GM23338 (cell line): Measurements from ENCODE around the gene CD93. TPM values are rescaled to one million over a fixed set of nuclear protein-coding genes. Genes with fewer than 3 reads are reported as not detected.

Source experiments
- ATAC-seq: fragments of 200-7000 bp; cut with Tn5 transposase; 3 replicates; pipeline ENCODE4 v1.9.1; 2020
- DNase-seq: peaks from one replicate; pipeline ENCODE4 v3.0.0-alpha.2; 2015; ENCODE audit warnings: low spot score
- H2AFZ ChIP-seq: fragments of 200-600 bp; sonication (generic); 2 replicates; pipeline ENCODE4 v1.8.0; 2016; ENCODE audit warnings: antibody characterized with exemption, mild to moderate bottlenecking, moderate library complexity
- H3F3A ChIP-seq: fragments of 200-600 bp; sonication (generic); replicated peaks from 2 replicates; pipeline ENCODE4 v1.8.0; 2017; ENCODE audit warnings: antibody characterized with exemption, mixed run types, low read depth
- H3K27ac ChIP-seq: fragments of 200-600 bp; sonication (generic); 2 replicates; pipeline ENCODE4 v1.6.1; 2016; ENCODE audit warnings: low read depth
- H3K27me3 ChIP-seq: fragments of 200-600 bp; sonication (generic); 2 replicates; pipeline ENCODE4 v1.8.0; 2016; ENCODE audit warnings: mild to moderate bottlenecking, mixed run types, moderate library complexity; ENCODE audit not compliant: insufficient read depth
- H3K36me3 ChIP-seq: fragments of 200-600 bp; sonication (generic); 2 replicates; pipeline ENCODE4 v1.8.0; 2016; ENCODE audit warnings: mild to moderate bottlenecking; ENCODE audit not compliant: insufficient read depth
- H3K4me1 ChIP-seq: fragments of 200-600 bp; sonication (generic); 2 replicates; pipeline ENCODE4 v1.8.0; 2016; ENCODE audit warnings: mild to moderate bottlenecking, moderate library complexity; ENCODE audit not compliant: insufficient read depth
- H3K4me2 ChIP-seq: fragments of 200-600 bp; sonication (generic); 2 replicates; pipeline ENCODE4 v1.7.1; 2017; ENCODE audit warnings: mixed run types
- H3K4me3 ChIP-seq: fragments of 200-600 bp; sonication (generic); 2 replicates; pipeline ENCODE4 v1.6.1; 2016; ENCODE audit warnings: mixed run types
- H3K79me2 ChIP-seq: fragments of 200-600 bp; sonication (generic); replicated peaks from 2 replicates; pipeline ENCODE4 v1.8.0; 2017; ENCODE audit warnings: mild to moderate bottlenecking; ENCODE audit not compliant: insufficient read depth
- H3K9me2 ChIP-seq: fragments of 200-600 bp; sonication (generic); 2 replicates; pipeline ENCODE4 v1.8.0; 2017; ENCODE audit not compliant: insufficient read depth
- H4K20me1 ChIP-seq: fragments of 200-600 bp; sonication (generic); replicated peaks from 2 replicates; pipeline ENCODE4 v1.8.0; 2017; ENCODE audit warnings: mild to moderate bottlenecking; ENCODE audit not compliant: insufficient read depth
- H3K27ac Mint-ChIP-seq: 2 replicates; pipeline ENCODE4 v1.8.0; 2020; ENCODE audit warnings: inconsistent platforms, mild to moderate bottlenecking, moderate library complexity, mixed read lengths
- H3K27me3 Mint-ChIP-seq: 3 replicates; pipeline ENCODE4 v1.8.0; 2022; ENCODE audit warnings: low read depth, mild to moderate bottlenecking, moderate library complexity, mixed read lengths, inconsistent platforms; ENCODE audit not compliant: insufficient read depth, poor library complexity
- H3K36me3 Mint-ChIP-seq: 3 replicates; pipeline ENCODE4 v1.8.0; 2021; ENCODE audit warnings: low read depth, mild to moderate bottlenecking, inconsistent platforms, moderate library complexity, mixed read lengths
- H3K4me1 Mint-ChIP-seq: 3 replicates; pipeline ENCODE4 v1.8.0; 2020; ENCODE audit warnings: mild to moderate bottlenecking, inconsistent platforms, mixed read lengths
- H3K4me3 Mint-ChIP-seq: 3 replicates; pipeline ENCODE4 v1.8.0; 2021; ENCODE audit warnings: moderate library complexity, mild to moderate bottlenecking, inconsistent platforms, mixed read lengths
- H3K9me3 Mint-ChIP-seq: 3 replicates; pipeline ENCODE4 v1.8.0; 2020; ENCODE audit warnings: moderate library complexity, mild to moderate bottlenecking, inconsistent platforms, mixed read lengths
- EZH2 ChIP-seq: fragments of 200-600 bp; sonication (generic); IDR thresholded peaks from one replicate; pipeline ENCODE4 v1.8.0; 2017; ENCODE audit warnings: antibody characterized with exemption, mild to moderate bottlenecking, low read depth; ENCODE audit not compliant: unreplicated experiment
- EZH2phosphoT487 ChIP-seq: fragments of 200-600 bp; sonication (generic); IDR thresholded peaks from one replicate; pipeline ENCODE4 v1.8.1; 2018; ENCODE audit warnings: antibody characterized with exemption; ENCODE audit not compliant: unreplicated experiment
- JUNB ChIP-seq: IDR thresholded peaks from one replicate; pipeline ENCODE4 v1.6.1; 2016; ENCODE audit warnings: antibody characterized with exemption; ENCODE audit not compliant: unreplicated experiment
- NANOG ChIP-seq: IDR thresholded peaks from 2 replicates; pipeline ENCODE4 v1.6.1; 2016; ENCODE audit warnings: antibody characterized with exemption, borderline replicate concordance
- POLR2AphosphoS5 ChIP-seq: IDR thresholded peaks from 2 replicates; pipeline ENCODE4 v1.6.1; 2016; ENCODE audit warnings: antibody characterized with exemption, low read depth
- REST ChIP-seq: IDR thresholded peaks from one replicate; pipeline ENCODE4 v1.6.1; 2018; ENCODE audit warnings: antibody characterized with exemption; ENCODE audit not compliant: unreplicated experiment
- STAT1 ChIP-seq: IDR thresholded peaks from one replicate; pipeline ENCODE4 v1.6.1; 2016; ENCODE audit warnings: antibody characterized with exemption; ENCODE audit not compliant: unreplicated experiment
- ZNF331 ChIP-seq: fragments of 250-450 bp; sonication (Bioruptor Pico); IDR thresholded peaks from 2 replicates; pipeline ENCODE4 v1.5.0; 2020; ENCODE audit warnings: low read depth, mild to moderate bottlenecking, moderate library complexity
- polyA plus RNA-seq: library from polyadenylated mRNA; unstranded; fragments of >200 nt; fragmentation: Nextera tagmentation; extraction: Ambion mirVana; gene quantifications from 2 replicates; pipeline ENCODE4 v1.2.1, GENCODE V29; 2016
- total RNA-seq: library from RNA; depleted of rRNA; stranded (reverse); fragments of >200 nt; shearing (Covaris generic); gene quantifications from 2 replicates; pipeline ENCODE4 v1.2.3, GENCODE V29; 2014
- TF ChIP-seq, protein P1 (sequence below), 2 experiments: fragments of 200-600 bp in 1 of 2; sonication (generic) in 1 of 2; conservative IDR thresholded peaks; 2 replicates each; pipeline versions ENCODE4 v1.5.1 to v1.6.1; 2016 to 2017; ENCODE audit warnings: antibody characterized with exemption in 2 of 2, low read depth in 2 of 2, mild to moderate bottlenecking in 2 of 2, moderate library complexity in 1 of 2

CD93 gene
- total and polyA plus RNA-seq, 2 experiments from 2014 or later: 0.03 TPM; not detected in 1

DNA sequence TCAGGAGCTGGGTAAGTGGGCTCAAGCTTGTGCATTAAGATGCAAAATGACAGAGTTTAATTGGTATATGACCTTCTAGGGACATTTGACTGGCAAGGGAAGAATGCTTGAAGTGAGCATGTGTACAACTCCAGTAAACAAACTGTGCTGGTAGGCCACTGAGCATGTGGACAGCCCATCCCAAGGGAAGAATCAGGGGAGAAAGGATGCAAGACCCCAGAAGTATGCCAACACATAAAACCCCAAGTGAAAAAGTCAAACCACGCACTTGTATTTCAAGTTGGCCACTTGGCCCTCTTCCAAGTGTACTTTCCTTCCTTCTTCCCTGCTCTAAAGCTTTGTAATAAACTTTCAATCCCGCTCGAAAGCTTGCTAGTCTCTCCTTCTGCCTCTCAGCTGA, 26.3 kb downstream of the CD93 start:
- H3K36me3 Mint-ChIP-seq: no peaks in the 10 kb centered on the region
- peaks cover 24% of the 10 kb centered on the region for H3K4me1 Mint-ChIP-seq
- no peak for TF ChIP-seq ZNF331
- no peak for TF ChIP-seq JUNB
- no peak for TF ChIP-seq REST
- TF ChIP-seq, protein P1, sequence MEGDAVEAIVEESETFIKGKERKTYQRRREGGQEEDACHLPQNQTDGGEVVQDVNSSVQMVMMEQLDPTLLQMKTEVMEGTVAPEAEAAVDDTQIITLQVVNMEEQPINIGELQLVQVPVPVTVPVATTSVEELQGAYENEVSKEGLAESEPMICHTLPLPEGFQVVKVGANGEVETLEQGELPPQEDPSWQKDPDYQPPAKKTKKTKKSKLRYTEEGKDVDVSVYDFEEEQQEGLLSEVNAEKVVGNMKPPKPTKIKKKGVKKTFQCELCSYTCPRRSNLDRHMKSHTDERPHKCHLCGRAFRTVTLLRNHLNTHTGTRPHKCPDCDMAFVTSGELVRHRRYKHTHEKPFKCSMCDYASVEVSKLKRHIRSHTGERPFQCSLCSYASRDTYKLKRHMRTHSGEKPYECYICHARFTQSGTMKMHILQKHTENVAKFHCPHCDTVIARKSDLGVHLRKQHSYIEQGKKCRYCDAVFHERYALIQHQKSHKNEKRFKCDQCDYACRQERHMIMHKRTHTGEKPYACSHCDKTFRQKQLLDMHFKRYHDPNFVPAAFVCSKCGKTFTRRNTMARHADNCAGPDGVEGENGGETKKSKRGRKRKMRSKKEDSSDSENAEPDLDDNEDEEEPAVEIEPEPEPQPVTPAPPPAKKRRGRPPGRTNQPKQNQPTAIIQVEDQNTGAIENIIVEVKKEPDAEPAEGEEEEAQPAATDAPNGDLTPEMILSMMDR (conservative IDR thresholded peaks at IDR 0.05; ENCODE audit: low read depth in 2 of 2): no peak
- peaks cover 15% of the 10 kb centered on the region for H3K9me2 ChIP-seq
- H3F3A ChIP-seq: no peaks in the 10 kb centered on the region
- H3K4me2 ChIP-seq: no peak overlapping the region
- no peak for ATAC-seq
- H3K27ac Mint-ChIP-seq: no peak overlapping the region
- H3K9me3 Mint-ChIP-seq: 0 out of 3 replicates have a peak, but pooled peaks cover 3% of the 10 kb centered on the region
- no peak overlapping the region for H2AFZ ChIP-seq
- no peaks in the 10 kb centered on the region for H3K27me3 ChIP-seq
- H3K27me3 Mint-ChIP-seq: peaks cover 2% of the 10 kb centered on the region
- H3K79me2 ChIP-seq: no peaks in the 10 kb centered on the region
- no peak overlapping the region for H3K4me3 ChIP-seq
- H3K27ac ChIP-seq: no peak overlapping the region
- no peak for DNase-seq
- H3K36me3 ChIP-seq: no peaks in the 10 kb centered on the region
- no peaks in the 10 kb centered on the region for H4K20me1 ChIP-seq
- no peak overlapping the region for H3K4me3 Mint-ChIP-seq
- peaks cover 24% of the 10 kb centered on the region for H3K4me1 ChIP-seq

DNA sequence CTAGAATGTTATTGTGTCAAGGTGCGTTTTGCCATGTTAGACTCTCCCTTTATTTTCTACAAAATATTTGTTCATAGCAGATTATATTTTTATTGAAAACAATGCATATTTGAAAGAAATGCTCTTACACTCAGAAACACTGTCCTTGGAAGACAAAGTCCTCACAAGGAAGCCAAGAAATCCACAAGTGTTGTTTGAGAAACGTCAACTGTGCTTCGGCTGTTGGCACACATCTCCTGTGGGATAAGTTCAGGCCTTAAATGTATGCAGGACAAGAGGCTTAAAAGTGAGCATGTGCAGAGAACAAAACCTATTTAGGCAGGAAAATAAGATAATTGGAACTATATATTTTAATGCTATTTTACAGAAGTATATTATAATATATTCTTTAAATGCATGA, 27.1 kb downstream of the CD93 start:
- Histone ChIP-seq H3K79me2 (no peaks in the 10 kb centered on the region), H3K4me2 (no peak overlapping the region), H3K27me3 (no peaks in the 10 kb centered on the region), H3K36me3 (no peaks in the 10 kb centered on the region), H2AFZ (0 out of 2 replicates have a peak overlapping the region, but pooled peaks have one; percentile 13), H3K27ac (no peak overlapping the region), H3K4me1 (peaks cover 23% of the 10 kb centered on the region), H4K20me1 (no peaks in the 10 kb centered on the region), H3F3A (no peaks in the 10 kb centered on the region), H3K9me2 (peaks cover 10% of the 10 kb centered on the region), H3K4me3 (no peak overlapping the region)
- no peaks in the 10 kb centered on the region for H3K36me3 Mint-ChIP-seq
- no peak overlapping the region for H3K4me3 Mint-ChIP-seq
- DNase-seq: no peak
- ATAC-seq: no peak
- H3K27me3 Mint-ChIP-seq: peaks cover 2% of the 10 kb centered on the region
- 0 out of 3 replicates have a peak, but pooled peaks cover 3% of the 10 kb centered on the region for H3K9me3 Mint-ChIP-seq
- peaks cover 24% of the 10 kb centered on the region for H3K4me1 Mint-ChIP-seq
- H3K27ac Mint-ChIP-seq: no peak overlapping the region
- TF ChIP-seq, protein P1 (conservative IDR thresholded peaks at IDR 0.05; ENCODE audit: low read depth in 2 of 2): no peak
- TF ChIP-seq EZH2phosphoT487 (no peak), JUNB (no peak), ZNF331 (no peak), POLR2AphosphoS5 (no peak), STAT1 (no peak), REST (no peak), EZH2 (no peak), NANOG (no peak)
